ENCODE results near the gene CMPK2.

Gene CMPK2

DNA sequence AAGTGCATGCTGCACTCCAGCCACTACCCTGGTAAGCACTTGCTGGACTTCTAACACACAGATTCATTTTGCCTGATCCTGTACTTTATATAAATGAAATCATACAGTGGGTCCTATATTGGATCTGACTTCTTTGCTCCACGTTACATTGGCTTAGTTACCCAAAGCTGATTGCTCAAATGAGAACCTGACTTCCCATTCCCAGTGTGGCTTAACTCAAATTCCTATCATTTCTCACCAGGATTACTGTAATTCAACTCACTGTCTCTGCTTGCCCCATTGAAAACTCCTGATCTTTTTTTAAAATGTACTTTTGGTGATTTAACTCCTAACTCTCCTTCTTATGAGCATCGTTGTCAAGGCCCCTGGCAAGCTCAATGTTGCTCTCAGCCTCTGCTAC is 13.3 kb upstream of the CMPK2 start (continued):
- TF ChIP-seq, protein P1, sequence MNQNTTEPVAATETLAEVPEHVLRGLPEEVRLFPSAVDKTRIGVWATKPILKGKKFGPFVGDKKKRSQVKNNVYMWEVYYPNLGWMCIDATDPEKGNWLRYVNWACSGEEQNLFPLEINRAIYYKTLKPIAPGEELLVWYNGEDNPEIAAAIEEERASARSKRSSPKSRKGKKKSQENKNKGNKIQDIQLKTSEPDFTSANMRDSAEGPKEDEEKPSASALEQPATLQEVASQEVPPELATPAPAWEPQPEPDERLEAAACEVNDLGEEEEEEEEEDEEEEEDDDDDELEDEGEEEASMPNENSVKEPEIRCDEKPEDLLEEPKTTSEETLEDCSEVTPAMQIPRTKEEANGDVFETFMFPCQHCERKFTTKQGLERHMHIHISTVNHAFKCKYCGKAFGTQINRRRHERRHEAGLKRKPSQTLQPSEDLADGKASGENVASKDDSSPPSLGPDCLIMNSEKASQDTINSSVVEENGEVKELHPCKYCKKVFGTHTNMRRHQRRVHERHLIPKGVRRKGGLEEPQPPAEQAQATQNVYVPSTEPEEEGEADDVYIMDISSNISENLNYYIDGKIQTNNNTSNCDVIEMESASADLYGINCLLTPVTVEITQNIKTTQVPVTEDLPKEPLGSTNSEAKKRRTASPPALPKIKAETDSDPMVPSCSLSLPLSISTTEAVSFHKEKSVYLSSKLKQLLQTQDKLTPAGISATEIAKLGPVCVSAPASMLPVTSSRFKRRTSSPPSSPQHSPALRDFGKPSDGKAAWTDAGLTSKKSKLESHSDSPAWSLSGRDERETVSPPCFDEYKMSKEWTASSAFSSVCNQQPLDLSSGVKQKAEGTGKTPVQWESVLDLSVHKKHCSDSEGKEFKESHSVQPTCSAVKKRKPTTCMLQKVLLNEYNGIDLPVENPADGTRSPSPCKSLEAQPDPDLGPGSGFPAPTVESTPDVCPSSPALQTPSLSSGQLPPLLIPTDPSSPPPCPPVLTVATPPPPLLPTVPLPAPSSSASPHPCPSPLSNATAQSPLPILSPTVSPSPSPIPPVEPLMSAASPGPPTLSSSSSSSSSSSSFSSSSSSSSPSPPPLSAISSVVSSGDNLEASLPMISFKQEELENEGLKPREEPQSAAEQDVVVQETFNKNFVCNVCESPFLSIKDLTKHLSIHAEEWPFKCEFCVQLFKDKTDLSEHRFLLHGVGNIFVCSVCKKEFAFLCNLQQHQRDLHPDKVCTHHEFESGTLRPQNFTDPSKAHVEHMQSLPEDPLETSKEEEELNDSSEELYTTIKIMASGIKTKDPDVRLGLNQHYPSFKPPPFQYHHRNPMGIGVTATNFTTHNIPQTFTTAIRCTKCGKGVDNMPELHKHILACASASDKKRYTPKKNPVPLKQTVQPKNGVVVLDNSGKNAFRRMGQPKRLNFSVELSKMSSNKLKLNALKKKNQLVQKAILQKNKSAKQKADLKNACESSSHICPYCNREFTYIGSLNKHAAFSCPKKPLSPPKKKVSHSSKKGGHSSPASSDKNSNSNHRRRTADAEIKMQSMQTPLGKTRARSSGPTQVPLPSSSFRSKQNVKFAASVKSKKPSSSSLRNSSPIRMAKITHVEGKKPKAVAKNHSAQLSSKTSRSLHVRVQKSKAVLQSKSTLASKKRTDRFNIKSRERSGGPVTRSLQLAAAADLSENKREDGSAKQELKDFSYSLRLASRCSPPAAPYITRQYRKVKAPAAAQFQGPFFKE (tag by site-specific recombination; IDR thresholded peaks at IDR 0.05; ENCODE audit: borderline replicate concordance): no peak
- TF ChIP-seq, protein P2, sequence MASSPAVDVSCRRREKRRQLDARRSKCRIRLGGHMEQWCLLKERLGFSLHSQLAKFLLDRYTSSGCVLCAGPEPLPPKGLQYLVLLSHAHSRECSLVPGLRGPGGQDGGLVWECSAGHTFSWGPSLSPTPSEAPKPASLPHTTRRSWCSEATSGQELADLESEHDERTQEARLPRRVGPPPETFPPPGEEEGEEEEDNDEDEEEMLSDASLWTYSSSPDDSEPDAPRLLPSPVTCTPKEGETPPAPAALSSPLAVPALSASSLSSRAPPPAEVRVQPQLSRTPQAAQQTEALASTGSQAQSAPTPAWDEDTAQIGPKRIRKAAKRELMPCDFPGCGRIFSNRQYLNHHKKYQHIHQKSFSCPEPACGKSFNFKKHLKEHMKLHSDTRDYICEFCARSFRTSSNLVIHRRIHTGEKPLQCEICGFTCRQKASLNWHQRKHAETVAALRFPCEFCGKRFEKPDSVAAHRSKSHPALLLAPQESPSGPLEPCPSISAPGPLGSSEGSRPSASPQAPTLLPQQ (tag by site-specific recombination; IDR thresholded peaks at IDR 0.05): no peak
- TF ChIP-seq ZNF416 (tag by site-specific recombination; IDR thresholded peaks at IDR 0.05) (no peak), ZNF501 (tag by site-specific recombination; IDR thresholded peaks at IDR 0.05) (no peak)
- TF ChIP-seq, protein P3, sequence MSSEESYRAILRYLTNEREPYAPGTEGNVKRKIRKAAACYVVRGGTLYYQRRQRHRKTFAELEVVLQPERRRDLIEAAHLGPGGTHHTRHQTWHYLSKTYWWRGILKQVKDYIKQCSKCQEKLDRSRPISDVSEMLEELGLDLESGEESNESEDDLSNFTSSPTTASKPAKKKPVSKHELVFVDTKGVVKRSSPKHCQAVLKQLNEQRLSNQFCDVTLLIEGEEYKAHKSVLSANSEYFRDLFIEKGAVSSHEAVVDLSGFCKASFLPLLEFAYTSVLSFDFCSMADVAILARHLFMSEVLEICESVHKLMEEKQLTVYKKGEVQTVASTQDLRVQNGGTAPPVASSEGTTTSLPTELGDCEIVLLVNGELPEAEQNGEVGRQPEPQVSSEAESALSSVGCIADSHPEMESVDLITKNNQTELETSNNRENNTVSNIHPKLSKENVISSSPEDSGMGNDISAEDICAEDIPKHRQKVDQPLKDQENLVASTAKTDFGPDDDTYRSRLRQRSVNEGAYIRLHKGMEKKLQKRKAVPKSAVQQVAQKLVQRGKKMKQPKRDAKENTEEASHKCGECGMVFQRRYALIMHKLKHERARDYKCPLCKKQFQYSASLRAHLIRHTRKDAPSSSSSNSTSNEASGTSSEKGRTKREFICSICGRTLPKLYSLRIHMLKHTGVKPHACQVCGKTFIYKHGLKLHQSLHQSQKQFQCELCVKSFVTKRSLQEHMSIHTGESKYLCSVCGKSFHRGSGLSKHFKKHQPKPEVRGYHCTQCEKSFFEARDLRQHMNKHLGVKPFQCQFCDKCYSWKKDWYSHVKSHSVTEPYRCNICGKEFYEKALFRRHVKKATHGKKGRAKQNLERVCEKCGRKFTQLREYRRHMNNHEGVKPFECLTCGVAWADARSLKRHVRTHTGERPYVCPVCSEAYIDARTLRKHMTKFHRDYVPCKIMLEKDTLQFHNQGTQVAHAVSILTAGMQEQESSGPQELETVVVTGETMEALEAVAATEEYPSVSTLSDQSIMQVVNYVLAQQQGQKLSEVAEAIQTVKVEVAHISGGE (tag by site-specific recombination; conservative IDR thresholded peaks at IDR 0.05; ENCODE audit: low read depth): no peak

DNA sequence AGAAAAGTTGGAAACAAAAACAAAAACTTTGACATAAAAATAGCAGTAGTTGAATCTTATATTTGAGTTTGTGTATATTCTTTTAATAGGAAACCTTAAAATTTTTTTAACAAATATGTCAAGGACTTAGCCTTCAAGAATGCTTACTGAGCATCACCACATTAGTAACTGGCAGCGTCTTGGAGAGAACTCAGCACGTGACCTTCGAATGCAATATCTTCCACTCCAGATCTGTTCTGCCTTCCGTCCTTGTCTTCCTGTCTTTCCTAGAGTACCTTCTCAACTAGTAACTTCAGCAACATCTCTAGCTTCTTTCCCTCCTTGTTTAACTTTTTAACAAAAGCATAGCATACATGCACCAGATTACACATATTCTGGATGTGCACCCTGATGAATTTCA is 12.8 kb upstream of the CMPK2 start:
- Histone ChIP-seq H3K9me3 (ENCODE audit: control insufficient read depth, insufficient read depth, low read depth, low read length) (no peaks in the 10 kb centered on the region), H3K27ac (ENCODE audit: extremely low read depth, low read depth, low read length) (no peak overlapping the region), H3K36me3 (ENCODE audit: control insufficient read depth in 2 of 2, insufficient read depth in 1 of 2, low read length in 2 of 2) (no peaks in the 10 kb centered on the region), H3K4me3 (ENCODE audit: low read depth, low read length) (no peak overlapping the region), H3K4me1 (ENCODE audit: control insufficient read depth, insufficient read depth, low read length) (no peaks in the 10 kb centered on the region)
- TF ChIP-seq TSHZ1 (tag by site-specific recombination; IDR thresholded peaks at IDR 0.05; ENCODE audit: borderline replicate concordance) (no peak), ZNF518A (tag by site-specific recombination; conservative IDR thresholded peaks at IDR 0.05; ENCODE audit: low read depth) (no peak), ZNF324 (tag by site-specific recombination; IDR thresholded peaks at IDR 0.05) (no peak), MEIS1 (CRISPR knock-in tag; IDR thresholded peaks at IDR 0.05; ENCODE audit: borderline replicate concordance) (no peak), ZNF292 (tag by site-specific recombination; IDR thresholded peaks at IDR 0.05; ENCODE audit: borderline replicate concordance, low read depth) (no peak)
- TF ChIP-seq, protein P4, sequence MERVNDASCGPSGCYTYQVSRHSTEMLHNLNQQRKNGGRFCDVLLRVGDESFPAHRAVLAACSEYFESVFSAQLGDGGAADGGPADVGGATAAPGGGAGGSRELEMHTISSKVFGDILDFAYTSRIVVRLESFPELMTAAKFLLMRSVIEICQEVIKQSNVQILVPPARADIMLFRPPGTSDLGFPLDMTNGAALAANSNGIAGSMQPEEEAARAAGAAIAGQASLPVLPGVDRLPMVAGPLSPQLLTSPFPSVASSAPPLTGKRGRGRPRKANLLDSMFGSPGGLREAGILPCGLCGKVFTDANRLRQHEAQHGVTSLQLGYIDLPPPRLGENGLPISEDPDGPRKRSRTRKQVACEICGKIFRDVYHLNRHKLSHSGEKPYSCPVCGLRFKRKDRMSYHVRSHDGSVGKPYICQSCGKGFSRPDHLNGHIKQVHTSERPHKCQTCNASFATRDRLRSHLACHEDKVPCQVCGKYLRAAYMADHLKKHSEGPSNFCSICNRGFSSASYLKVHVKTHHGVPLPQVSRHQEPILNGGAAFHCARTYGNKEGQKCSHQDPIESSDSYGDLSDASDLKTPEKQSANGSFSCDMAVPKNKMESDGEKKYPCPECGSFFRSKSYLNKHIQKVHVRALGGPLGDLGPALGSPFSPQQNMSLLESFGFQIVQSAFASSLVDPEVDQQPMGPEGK (tag by site-specific recombination; IDR thresholded peaks at IDR 0.05): no peak
- ChIA-PET CTCF (no interaction called here), POLR2A (interaction anchor here (0.9 kb wide), 1 partner anchor 13 kb away, joined by 3 read pairs; the partner anchor contains the start of gene CMPK2)

Measured in HEK293 (cell line).